Right lobe of liver (tissue), 6 donors: ENCODE measurements around the gene VPS8. TPM values are rescaled to one million over a fixed set of nuclear protein-coding genes. Genes with fewer than 3 reads are reported as not detected.
"Not testable (repeated sequence)": the region's sequence is repeated elsewhere in the genome, so short reads cannot be mapped to it uniquely, and the experiment has no call there.

Source experiments
- ATAC-seq, 4 donors: fragments of 200-7000 bp; cut with Tn5 transposase; one replicate each; pipeline ENCODE4 v1.9.1; 2020; ENCODE audit warnings: mild to moderate bottlenecking in 4 of 4, moderate library complexity in 4 of 4
- DNase-seq, 3 donors: peaks; one replicate each; pipeline ENCODE4 v3.0.0-alpha.2; 2020
- H3K27ac ChIP-seq, 3 donors: fragments of 200-600 bp; one replicate each; pipeline ENCODE4 v1.8.0; 2022
- H3K27me3 ChIP-seq, 2 donors: fragments of 200-600 bp; one replicate each; pipeline ENCODE4 v1.8.0; 2022
- H3K36me3 ChIP-seq, 4 donors: fragments of 200-600 bp; sonication (generic) in 1 of 4; one replicate each; pipeline versions ENCODE4 v1.5.1 to v1.8.0; 2017 to 2022; ENCODE audit warnings: control low read depth in 1 of 4
- H3K4me1 ChIP-seq, 4 donors: fragments of 200-600 bp; sonication (generic) in 1 of 4; one replicate each; pipeline versions ENCODE4 v1.5.1 to v1.8.0; 2017 to 2022; ENCODE audit warnings: control low read depth in 1 of 4
- H3K4me3 ChIP-seq, 3 donors: fragments of 200-600 bp; one replicate each; pipeline ENCODE4 v1.8.0; 2022
- H3K9me3 ChIP-seq, 4 donors: fragments of 200-600 bp; sonication (generic) in 1 of 4; one replicate each; pipeline versions ENCODE4 v1.5.1 to v1.8.0; 2017 to 2022; ENCODE audit warnings: control low read depth in 1 of 4
- CTCF ChIP-seq, 4 donors: fragments of 200-600 bp in 3 of 4; fragments of 450-650 bp in 1 of 4; IDR thresholded peaks; one replicate each; pipeline versions ENCODE4 v1.5.1 to v1.8.0; 2016 to 2022; ENCODE audit warnings: antibody characterized with exemption in 4 of 4, mild to moderate bottlenecking in 2 of 4
- POLR2A ChIP-seq: fragments of 450-650 bp; IDR thresholded peaks from one replicate; pipeline ENCODE4 v1.6.1; 2017; ENCODE audit warnings: antibody characterized with exemption, mild to moderate bottlenecking
- WGBS: methylation state at CpG from one replicate; pipeline ENCODE4 v1.1.6; 2018; ENCODE audit warnings: low coverage, low lambda C conversion rate; ENCODE audit not compliant: insufficient coverage; ENCODE audit errors: missing lambda C conversion rate; 5-methylcytosine and 5-hydroxymethylcytosine counted together
- intact Hi-C, 2 donors: fragments of 100-400 bp; cut with DNase I; formaldehyde crosslinking; loops; one replicate each; pipeline versions ENCODE4 v1.11.2 to v1.14.1; 2022
- total RNA-seq, 6 experiments: library from RNA; depleted of rRNA in 2 of 6; stranded (reverse); fragments of >200 nt in 2 of 6; fragmentation: NEBNext Ultra II Directional in 3 of 6; extraction: Animal tissue kit (Norgen Biotek cat#: 25700) in 3 of 6; gene quantifications; one replicate each; pipeline versions ENCODE4 v1.1.0 to v1.2.4, GENCODE V29; 2016 to 2023
- donor health status: DM: no; HTN: yes; CAD: no.
- donor health status: DM: no; HTN: no; CAD: no.
- donor health status: DM: no; HTN: no; CAD: no.
- donor health status: DM: no; HTN: yes; CAD: no.
- donor health status: DM: no; HTN: yes; CAD: no.

The VPS8 gene
- total RNA-seq, 6 experiments from 2014 or later, result 20.4 to 24.5 (median 21.3) TPM

DNA sequence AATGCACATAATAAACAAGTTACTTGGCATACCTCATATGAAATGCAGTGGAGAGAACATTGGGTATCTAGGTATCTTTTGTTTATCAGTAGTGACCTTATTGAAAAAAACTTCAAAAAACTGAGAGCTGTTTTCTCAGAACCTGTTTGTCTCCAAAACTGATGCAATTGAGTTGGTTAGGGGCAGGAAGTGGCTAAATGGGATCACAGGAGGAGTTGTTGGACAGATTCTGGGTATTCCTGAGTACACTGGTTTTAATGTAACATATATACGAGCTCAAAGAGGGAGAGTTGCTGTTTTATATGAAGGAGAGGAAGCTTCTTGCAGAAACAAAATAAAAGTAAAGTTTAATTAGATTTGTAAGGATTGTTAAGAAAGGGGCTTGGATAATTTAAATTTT is 181.4 kb downstream of the VPS8 start:
- no peak for TF ChIP-seq CTCF (IDR thresholded peaks at IDR 0.05)
- no peak for TF ChIP-seq POLR2A
- 88% methylated on average over 1 of the region's 1 CpG for WGBS
- ATAC-seq (no peak), DNase-seq (no peak)
- peaks cover 0 to 13% (median 2%) of the 10 kb centered on the region in 4 donors for H3K36me3 ChIP-seq
- no peak overlapping the region for H3K27ac ChIP-seq
- no peaks in the 10 kb centered on the region for H3K4me1 ChIP-seq
- no peaks in the 10 kb centered on the region for H3K27me3 ChIP-seq
- no peaks in the 10 kb centered on the region for H3K9me3 ChIP-seq
- H3K4me3 ChIP-seq, result no peak overlapping the region
- intact Hi-C loops, result no loop called here

DNA sequence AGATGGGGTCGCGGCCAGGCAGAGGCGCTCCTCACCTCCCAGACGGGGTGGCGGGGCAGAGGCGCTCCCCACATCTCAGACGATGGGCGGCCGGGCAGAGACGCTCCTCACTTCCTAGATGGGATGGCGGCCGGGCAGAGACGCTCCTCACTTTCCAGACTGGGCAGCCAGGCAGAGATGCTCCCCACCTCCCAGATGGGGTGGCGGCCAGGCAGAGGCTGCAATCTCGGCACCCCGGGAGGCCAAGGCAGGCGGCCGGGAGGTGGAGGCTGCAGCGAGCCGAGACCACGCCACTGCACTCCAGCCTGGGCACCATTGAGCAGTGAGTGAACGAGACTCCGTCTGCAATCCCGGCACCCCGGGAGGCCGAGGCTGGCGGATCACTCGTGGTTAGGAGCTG is 191.9 kb downstream of the VPS8 start:
- WGBS, result no CpG with 5 or more reads among the region's 28 CpGs
- ATAC-seq, intact Hi-C loops, H3K36me3 ChIP-seq, H3K27me3 ChIP-seq, DNase-seq, H3K27ac ChIP-seq, H3K4me1 ChIP-seq, H3K4me3 ChIP-seq, H3K9me3 ChIP-seq: not testable (repeated sequence)

DNA sequence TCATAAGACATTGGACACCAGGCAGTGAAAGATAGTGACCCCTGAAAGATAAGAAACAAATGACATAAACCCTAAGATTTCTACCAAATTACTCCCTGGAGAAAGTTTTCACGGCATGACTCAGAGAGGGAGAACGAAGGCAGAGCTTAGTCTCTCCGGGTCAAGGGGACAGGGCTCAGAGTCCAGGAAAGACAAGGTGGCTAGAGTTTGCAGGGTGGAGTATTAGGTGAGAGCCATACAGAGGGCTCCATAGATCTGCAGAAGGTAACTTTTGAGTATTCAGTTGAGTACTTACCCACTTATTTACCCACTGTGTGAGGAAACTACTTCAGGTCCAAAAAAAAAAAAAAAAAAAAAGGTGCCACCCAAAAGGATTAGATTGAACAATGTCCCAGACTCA is 197.7 kb downstream of the VPS8 start:
- no peaks in the 10 kb centered on the region for H3K27me3 ChIP-seq
- no peak for ATAC-seq
- DNase-seq, result no peak
- no peaks in the 10 kb centered on the region for H3K36me3 ChIP-seq
- no peak overlapping the region for H3K4me3 ChIP-seq
- no peak for TF ChIP-seq CTCF (IDR thresholded peaks at IDR 0.05)
- no peak for TF ChIP-seq POLR2A
- WGBS, result 93% methylated on average over 3 of the region's 3 CpGs
- H3K9me3 ChIP-seq, result no peaks in the 10 kb centered on the region
- no peaks in the 10 kb centered on the region for H3K4me1 ChIP-seq
- no peak overlapping the region for H3K27ac ChIP-seq
- intact Hi-C loops, result no loop called here

DNA sequence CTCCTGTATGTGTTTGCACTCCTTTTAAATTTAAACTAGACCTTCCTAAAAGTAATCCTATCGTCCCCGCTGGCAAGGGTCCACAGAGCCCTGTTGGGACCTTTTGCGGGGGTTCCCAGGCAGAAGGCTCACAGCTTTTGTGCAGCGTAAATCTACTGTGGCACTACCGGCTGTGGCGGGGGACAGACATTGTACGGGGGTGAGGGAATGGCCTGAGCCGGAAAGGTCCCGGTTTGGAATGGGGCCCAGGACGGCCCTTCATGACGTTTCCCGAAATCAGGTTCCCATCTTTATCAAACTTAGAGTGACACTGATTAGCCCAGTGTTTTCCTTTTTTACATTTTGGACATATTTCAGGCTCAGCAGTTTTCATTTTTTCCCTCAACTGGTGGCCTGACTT is 205.6 kb downstream of the VPS8 start:
- WGBS, result 68% methylated on average over 6 of the region's 12 CpGs
- H3K9me3 ChIP-seq, H3K4me3 ChIP-seq, H3K4me1 ChIP-seq, intact Hi-C loops, H3K36me3 ChIP-seq, H3K27ac ChIP-seq, H3K27me3 ChIP-seq: not testable (repeated sequence)
- DNase-seq, result peak; percentile 46 to 57 (median 55)
- ATAC-seq, result peak in 1 of 4 donors; percentile 34

DNA sequence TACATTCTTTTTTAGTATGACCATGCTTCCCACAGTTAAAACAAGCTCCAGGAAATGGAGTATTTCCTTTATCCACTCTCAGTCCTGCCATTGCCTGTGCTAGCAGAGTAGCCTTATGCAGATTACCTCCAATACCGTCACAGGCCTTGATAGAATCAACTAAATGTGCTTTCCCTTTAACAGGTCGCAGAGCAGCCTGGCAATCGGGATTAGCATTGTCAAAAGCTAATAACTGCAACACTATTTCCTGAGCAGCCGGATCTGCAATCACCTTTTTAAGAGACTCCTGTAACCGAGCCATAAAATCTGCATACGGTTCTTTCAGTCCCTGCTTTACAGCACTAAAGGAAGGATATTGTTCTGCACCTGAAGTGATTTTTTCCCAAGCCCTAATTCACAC is 206.0 kb downstream of the VPS8 start:
- DNase-seq, H3K9me3 ChIP-seq, H3K27ac ChIP-seq, H3K4me1 ChIP-seq, H3K27me3 ChIP-seq, ATAC-seq, H3K4me3 ChIP-seq, H3K36me3 ChIP-seq, intact Hi-C loops: not testable (repeated sequence)
- 51% methylated on average over 6 of the region's 6 CpGs for WGBS

- H3K36me3 ChIP-seq, result no peaks in the 10 kb centered on the region
- no peak overlapping the region for H3K4me3 ChIP-seq
- ATAC-seq (no peak), DNase-seq (no peak)
- no peaks in the 10 kb centered on the region for H3K4me1 ChIP-seq
- H3K27ac ChIP-seq, result no peak overlapping the region
- H3K9me3 ChIP-seq, result no peaks in the 10 kb centered on the region
- no peaks in the 10 kb centered on the region for H3K27me3 ChIP-seq
- 73% methylated on average over 1 of the region's 1 CpG for WGBS
- intact Hi-C loops, result no loop called here
- TF ChIP-seq CTCF (IDR thresholded peaks at IDR 0.05) (no peak), POLR2A (no peak)
Observed at GRCh38 chr3:185021256-185021655, 209.3 kb downstream of the VPS8 start.
